H9 (cell line): ENCODE measurements around the gene ZFPM1. TPM values are rescaled to one million over a fixed set of nuclear protein-coding genes. Genes with fewer than 3 reads are reported as not detected.

Experiments used
- DNase-seq: peaks from one replicate; pipeline ENCODE4 v3.0.0-alpha.2; 2017
- H2AFZ ChIP-seq: one replicate; pipeline ENCODE4 v1.6.1; 2013; ENCODE audit warnings: mild to moderate bottlenecking, low read length, control low read depth, moderate library complexity
- H2AK5ac ChIP-seq: 2 replicates; pipeline ENCODE4 v1.6.1; 2013; ENCODE audit warnings: low read length, control low read depth, mixed read lengths; ENCODE audit not compliant: insufficient read length
- H2BK120ac ChIP-seq: one replicate; pipeline ENCODE4 v1.6.1; 2013; ENCODE audit warnings: low read depth, mild to moderate bottlenecking, low read length, control low read depth, inconsistent platforms; ENCODE audit not compliant: poor library complexity, severe bottlenecking
- H2BK12ac ChIP-seq: 2 replicates; pipeline ENCODE4 v1.6.1; 2013; ENCODE audit warnings: low read length, control low read depth, mixed read lengths, low read depth; ENCODE audit not compliant: insufficient read length
- H2BK15ac ChIP-seq: 2 replicates; pipeline ENCODE4 v1.6.1; 2013; ENCODE audit warnings: low read depth, low read length, control low read depth
- H2BK20ac ChIP-seq: one replicate; pipeline ENCODE4 v1.6.1; 2013; ENCODE audit warnings: low read depth, mild to moderate bottlenecking, low read length, control low read depth, inconsistent platforms; ENCODE audit not compliant: poor library complexity, severe bottlenecking
- H2BK5ac ChIP-seq: 2 replicates; pipeline ENCODE4 v1.6.1; 2013; ENCODE audit warnings: low read length, control low read depth, mixed read lengths; ENCODE audit not compliant: insufficient read length
- H3K14ac ChIP-seq: 2 replicates; pipeline ENCODE4 v1.6.1; 2013; ENCODE audit warnings: low read length, control low read depth; ENCODE audit not compliant: insufficient read depth
- H3K18ac ChIP-seq: 2 replicates; pipeline ENCODE4 v1.6.1; 2013; ENCODE audit warnings: low read depth, mild to moderate bottlenecking, mixed read lengths, low read length, control low read depth; ENCODE audit not compliant: insufficient read length
- H3K23ac ChIP-seq: 2 replicates; pipeline ENCODE4 v1.6.1; 2013; ENCODE audit warnings: low read length, control low read depth, mixed read lengths, low read depth; ENCODE audit not compliant: insufficient read length
- H3K23me2 ChIP-seq: 2 replicates; pipeline ENCODE4 v1.6.1; 2013; ENCODE audit warnings: low read depth, mild to moderate bottlenecking, mixed read lengths, low read length, control low read depth; ENCODE audit not compliant: insufficient read length, poor library complexity, severe bottlenecking
- H3K27ac ChIP-seq: 2 replicates; pipeline ENCODE4 v1.5.1; 2013; ENCODE audit warnings: low read length, control low read depth, mixed read lengths, low read depth; ENCODE audit not compliant: insufficient read length
- H3K27me3 ChIP-seq: 2 replicates; pipeline ENCODE4 v1.6.1; 2013; ENCODE audit warnings: low read length, control low read depth, inconsistent platforms; ENCODE audit not compliant: insufficient read depth
- H3K4ac ChIP-seq: 2 replicates; pipeline ENCODE4 v1.6.1; 2013; ENCODE audit warnings: low read depth, mild to moderate bottlenecking, control low read depth, inconsistent platforms, low read length, moderate library complexity
- H3K4me1 ChIP-seq: 2 replicates; pipeline ENCODE4 v1.6.1; 2013; ENCODE audit warnings: low read length, control low read depth, inconsistent platforms; ENCODE audit not compliant: insufficient read depth
- H3K4me2 ChIP-seq: 2 replicates; pipeline ENCODE4 v1.6.1; 2013; ENCODE audit warnings: low read length, control low read depth, mixed read lengths; ENCODE audit not compliant: insufficient read length, insufficient read depth
- H3K56ac ChIP-seq: 2 replicates; pipeline ENCODE4 v1.6.1; 2013; ENCODE audit warnings: low read depth, mild to moderate bottlenecking, mixed read lengths, low read length, control low read depth; ENCODE audit not compliant: insufficient read length
- H3K79me1 ChIP-seq: 2 replicates; pipeline ENCODE4 v1.6.1; 2013; ENCODE audit warnings: low read depth, mild to moderate bottlenecking, moderate library complexity, low read length, control low read depth, inconsistent platforms; ENCODE audit not compliant: insufficient read depth, poor library complexity, severe bottlenecking
- H3K79me2 ChIP-seq: 2 replicates; pipeline ENCODE4 v1.6.1; 2013; ENCODE audit warnings: low read length, control low read depth, inconsistent platforms; ENCODE audit not compliant: insufficient read depth
- H3K9ac ChIP-seq: 2 replicates; pipeline ENCODE4 v1.6.1; 2013; ENCODE audit warnings: low read length, control low read depth, mixed read lengths; ENCODE audit not compliant: insufficient read length; ENCODE audit errors: extremely low read depth
- H3K9me3 ChIP-seq: one replicate; pipeline ENCODE4 v1.6.1; 2013; ENCODE audit warnings: low read depth, low read length, inconsistent platforms; ENCODE audit not compliant: control insufficient read depth
- H3T11ph ChIP-seq: one replicate; pipeline ENCODE4 v1.6.1; 2013; ENCODE audit warnings: mild to moderate bottlenecking, low read length, control low read depth, inconsistent platforms
- H4K20me1 ChIP-seq: one replicate; pipeline ENCODE4 v1.6.1; 2013; ENCODE audit not compliant: control insufficient read depth, insufficient read length, insufficient read depth
- H4K5ac ChIP-seq: 2 replicates; pipeline ENCODE4 v1.6.1; 2013; ENCODE audit warnings: low read depth, mild to moderate bottlenecking, mixed read lengths, low read length, control low read depth; ENCODE audit not compliant: insufficient read length
- H4K8ac ChIP-seq: replicated peaks from 2 replicates; pipeline ENCODE4 v1.6.1; 2013; ENCODE audit warnings: low read length, control low read depth, mixed read lengths, low read depth; ENCODE audit not compliant: insufficient read length
- H4K91ac ChIP-seq: 2 replicates; pipeline ENCODE4 v1.6.1; 2013; ENCODE audit warnings: low read depth, mild to moderate bottlenecking, moderate library complexity, mixed read lengths, low read length, control low read depth; ENCODE audit not compliant: insufficient read length
- H3K27ac Mint-ChIP-seq, 3 experiments: 2 replicates in 2 of 3; 3 replicates in 1 of 3; pipeline ENCODE4 v1.8.0; 2020 to 2021; ENCODE audit warnings: mixed read lengths in 3 of 3, mild to moderate bottlenecking in 1 of 3, moderate library complexity in 1 of 3
- H3K27me3 Mint-ChIP-seq: 2 replicates; pipeline ENCODE4 v1.8.0; 2021; ENCODE audit warnings: low read depth, mild to moderate bottlenecking, moderate library complexity, mixed read lengths
- H3K36me3 Mint-ChIP-seq, 3 experiments: 2 replicates in 2 of 3; 3 replicates in 1 of 3; pipeline ENCODE4 v1.8.0; 2020 to 2021; ENCODE audit warnings: low read depth in 3 of 3, mixed read lengths in 3 of 3; ENCODE audit not compliant: insufficient read depth in 1 of 3
- H3K4me1 Mint-ChIP-seq, 2 experiments: 2 replicates each; pipeline ENCODE4 v1.8.0; 2020; ENCODE audit warnings: mixed read lengths in 2 of 2
- H3K4me3 Mint-ChIP-seq, 2 experiments: 2 replicates in 1 of 2; 3 replicates in 1 of 2; pipeline ENCODE4 v1.8.0; 2020 to 2021; ENCODE audit warnings: mild to moderate bottlenecking in 2 of 2, mixed read lengths in 2 of 2, moderate library complexity in 1 of 2
- H3K9me3 Mint-ChIP-seq, 2 experiments: 2 replicates in 1 of 2; 3 replicates in 1 of 2; pipeline ENCODE4 v1.8.0; 2020; ENCODE audit warnings: mild to moderate bottlenecking in 2 of 2, mixed read lengths in 2 of 2, moderate library complexity in 1 of 2
- WGBS: extraction: QIAGEN DNeasy Blood & Tissue Kit; methylation state at CpG from one replicate; pipeline ENCODE4 v1.1.7; 2013; ENCODE audit warnings: missing lambda C conversion rate, low lambda C conversion rate, mixed read lengths; ENCODE audit not compliant: insufficient read length; ENCODE audit errors: extremely low coverage; 5-methylcytosine and 5-hydroxymethylcytosine counted together
- total RNA-seq: library from RNA; stranded (reverse); gene quantifications from 2 replicates; pipeline ENCODE4 v1.2.1, GENCODE V29; 2021
- TF ChIP-seq, protein P1 (sequence below): fragments of 200-600 bp; sonication (generic); conservative IDR thresholded peaks from 3 replicates; pipeline ENCODE4 v1.8.0; 2021; ENCODE audit warnings: antibody characterized with exemption, mild to moderate bottlenecking

The ZFPM1 gene
- total RNA-seq, 1 experiment from 2014 or later = 3.6 TPM

DNA sequence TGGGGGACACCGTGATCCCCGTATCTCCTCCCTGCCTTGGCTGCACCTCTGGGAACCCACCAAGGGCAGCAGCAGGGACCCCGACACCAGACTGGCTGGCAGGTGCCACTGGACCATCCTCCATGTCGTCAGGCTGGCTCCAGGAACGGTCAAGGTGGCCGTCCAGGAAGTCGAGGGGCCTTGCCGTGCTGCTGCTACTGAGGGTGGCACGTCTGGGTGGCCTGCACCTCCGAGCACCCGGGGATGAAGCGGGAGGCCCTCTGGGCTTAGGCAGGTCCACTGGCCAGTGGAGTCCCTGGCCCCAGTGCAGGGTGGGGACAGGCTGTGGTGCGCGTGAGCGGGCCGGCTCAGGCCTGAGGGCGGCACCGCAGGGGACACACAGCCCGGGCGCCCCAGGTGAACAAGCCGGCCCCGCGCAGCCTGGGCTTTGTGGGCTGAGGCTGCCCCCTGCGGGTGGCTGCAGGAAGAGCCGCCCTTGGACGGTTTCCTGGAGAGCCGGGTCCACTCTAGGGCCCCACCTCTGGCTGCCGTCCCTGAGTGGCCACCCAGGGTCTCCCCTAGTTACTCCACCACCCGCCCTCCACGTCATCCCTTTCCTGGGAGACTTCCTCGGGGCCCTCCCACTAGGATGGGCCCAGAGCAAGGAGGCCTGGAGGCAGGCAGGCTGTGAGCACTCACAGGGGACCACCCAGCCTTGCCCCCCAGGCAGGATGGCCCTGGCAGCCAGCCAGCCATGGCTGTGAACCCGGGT is 74.3 kb downstream of the ZFPM1 start:
- no peaks in the 10 kb centered on the region for H3K79me2 ChIP-seq
- H3K9me3 ChIP-seq = no peaks in the 10 kb centered on the region
- no peak overlapping the region for H3K4me3 Mint-ChIP-seq
- WGBS = no CpG with 5 or more reads among the region's 32 CpGs
- H4K20me1 ChIP-seq = no peaks in the 10 kb centered on the region
- TF ChIP-seq, protein P1, sequence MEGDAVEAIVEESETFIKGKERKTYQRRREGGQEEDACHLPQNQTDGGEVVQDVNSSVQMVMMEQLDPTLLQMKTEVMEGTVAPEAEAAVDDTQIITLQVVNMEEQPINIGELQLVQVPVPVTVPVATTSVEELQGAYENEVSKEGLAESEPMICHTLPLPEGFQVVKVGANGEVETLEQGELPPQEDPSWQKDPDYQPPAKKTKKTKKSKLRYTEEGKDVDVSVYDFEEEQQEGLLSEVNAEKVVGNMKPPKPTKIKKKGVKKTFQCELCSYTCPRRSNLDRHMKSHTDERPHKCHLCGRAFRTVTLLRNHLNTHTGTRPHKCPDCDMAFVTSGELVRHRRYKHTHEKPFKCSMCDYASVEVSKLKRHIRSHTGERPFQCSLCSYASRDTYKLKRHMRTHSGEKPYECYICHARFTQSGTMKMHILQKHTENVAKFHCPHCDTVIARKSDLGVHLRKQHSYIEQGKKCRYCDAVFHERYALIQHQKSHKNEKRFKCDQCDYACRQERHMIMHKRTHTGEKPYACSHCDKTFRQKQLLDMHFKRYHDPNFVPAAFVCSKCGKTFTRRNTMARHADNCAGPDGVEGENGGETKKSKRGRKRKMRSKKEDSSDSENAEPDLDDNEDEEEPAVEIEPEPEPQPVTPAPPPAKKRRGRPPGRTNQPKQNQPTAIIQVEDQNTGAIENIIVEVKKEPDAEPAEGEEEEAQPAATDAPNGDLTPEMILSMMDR = peak; percentile 96
- peaks cover 0 to 16% (median 8%) of the 10 kb centered on the region in 3 experiments; a peak in 3 of 7 replicates for H3K36me3 Mint-ChIP-seq
- H3K4ac ChIP-seq = no peak overlapping the region
- H3K9me3 Mint-ChIP-seq = no peaks in the 10 kb centered on the region
- H3K79me1 ChIP-seq = no peaks in the 10 kb centered on the region
- H3T11ph ChIP-seq = no peak overlapping the region
- H4K91ac ChIP-seq = no peak overlapping the region
- no peak overlapping the region for H2AK5ac ChIP-seq
- no peaks in the 10 kb centered on the region for H3K27me3 ChIP-seq
- H4K5ac ChIP-seq = no peak overlapping the region
- H3K4me2 ChIP-seq = no peak overlapping the region
- no peaks in the 10 kb centered on the region for H3K4me1 ChIP-seq
- H2BK120ac ChIP-seq = no peak overlapping the region
- no peak overlapping the region for H3K27ac Mint-ChIP-seq
- H3K4me1 Mint-ChIP-seq = peaks cover 0 to 4% of the 10 kb centered on the region in 2 experiments; a peak in 1 of 4 replicates
- H3K23ac ChIP-seq = no peak overlapping the region
- H2AFZ ChIP-seq = no peak overlapping the region
- no peak overlapping the region for H2BK5ac ChIP-seq
- H3K56ac ChIP-seq = no peak overlapping the region
- H3K23me2 ChIP-seq = no peaks in the 10 kb centered on the region
- DNase-seq = peak; percentile 81
- H2BK15ac ChIP-seq = no peak overlapping the region
- no peak overlapping the region for H3K18ac ChIP-seq
- no peak overlapping the region for H3K9ac ChIP-seq
- no peak overlapping the region for H2BK20ac ChIP-seq
- H3K27ac ChIP-seq = no peak overlapping the region
- H3K14ac ChIP-seq = no peak overlapping the region
- H3K27me3 Mint-ChIP-seq = peaks cover 2% of the 10 kb centered on the region; the same call in 1 of the 2 replicates
- no peak overlapping the region for H4K8ac ChIP-seq
- H2BK12ac ChIP-seq = no peak overlapping the region
